D721Med (cell line): ENCODE data around the gene ALPK3.

Source experiments
- DNase-seq: peaks from one replicate; pipeline ENCODE4 v3.0.0; 2011; ENCODE audit warnings: low spot score; ENCODE audit not compliant: insufficient read length
- FAIRE-seq: peaks from 2 replicates; lab custom pipeline; 2011; peaks lifted over from hg19 to GRCh38; lab: Jason Lieb, UNC
- TF ChIP-seq, protein P1 (sequence below): IDR thresholded peaks from 2 replicates; pipeline ENCODE4 v1.5.1; 2012; ENCODE audit warnings: mild to moderate bottlenecking, control low read depth; ENCODE audit not compliant: insufficient read depth; ENCODE audit errors: missing control alignments

ALPK3 gene

DNA sequence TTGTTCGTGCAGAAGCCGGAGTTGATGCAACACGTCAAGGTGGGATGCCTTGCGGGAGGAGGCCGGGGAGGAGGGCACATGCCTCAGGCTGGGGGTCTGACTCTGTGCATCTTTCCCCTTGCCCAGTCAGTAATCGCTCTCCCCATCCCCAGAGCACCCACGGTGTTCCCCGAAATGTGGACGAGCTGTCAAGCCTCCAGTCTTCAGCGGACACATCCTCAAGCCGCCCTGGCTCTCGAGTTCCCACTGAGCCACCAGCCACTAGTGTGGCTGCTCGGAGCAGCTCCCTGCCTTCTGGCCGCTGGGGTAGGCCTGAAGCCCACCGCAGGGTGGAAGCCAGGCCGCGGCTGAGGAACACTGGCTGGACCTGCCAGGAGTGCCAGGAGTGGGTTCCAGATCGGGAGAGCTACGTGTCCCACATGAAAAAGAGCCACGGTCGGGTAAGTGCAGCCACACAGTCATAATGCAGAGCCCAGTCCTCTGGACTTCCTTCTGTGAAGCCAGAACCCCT lies 18.7 kb upstream of the ALPK3 start:
- FAIRE-seq (no peak), DNase-seq (no peak)
- TF ChIP-seq, protein P1, sequence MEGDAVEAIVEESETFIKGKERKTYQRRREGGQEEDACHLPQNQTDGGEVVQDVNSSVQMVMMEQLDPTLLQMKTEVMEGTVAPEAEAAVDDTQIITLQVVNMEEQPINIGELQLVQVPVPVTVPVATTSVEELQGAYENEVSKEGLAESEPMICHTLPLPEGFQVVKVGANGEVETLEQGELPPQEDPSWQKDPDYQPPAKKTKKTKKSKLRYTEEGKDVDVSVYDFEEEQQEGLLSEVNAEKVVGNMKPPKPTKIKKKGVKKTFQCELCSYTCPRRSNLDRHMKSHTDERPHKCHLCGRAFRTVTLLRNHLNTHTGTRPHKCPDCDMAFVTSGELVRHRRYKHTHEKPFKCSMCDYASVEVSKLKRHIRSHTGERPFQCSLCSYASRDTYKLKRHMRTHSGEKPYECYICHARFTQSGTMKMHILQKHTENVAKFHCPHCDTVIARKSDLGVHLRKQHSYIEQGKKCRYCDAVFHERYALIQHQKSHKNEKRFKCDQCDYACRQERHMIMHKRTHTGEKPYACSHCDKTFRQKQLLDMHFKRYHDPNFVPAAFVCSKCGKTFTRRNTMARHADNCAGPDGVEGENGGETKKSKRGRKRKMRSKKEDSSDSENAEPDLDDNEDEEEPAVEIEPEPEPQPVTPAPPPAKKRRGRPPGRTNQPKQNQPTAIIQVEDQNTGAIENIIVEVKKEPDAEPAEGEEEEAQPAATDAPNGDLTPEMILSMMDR, result no peak

DNA sequence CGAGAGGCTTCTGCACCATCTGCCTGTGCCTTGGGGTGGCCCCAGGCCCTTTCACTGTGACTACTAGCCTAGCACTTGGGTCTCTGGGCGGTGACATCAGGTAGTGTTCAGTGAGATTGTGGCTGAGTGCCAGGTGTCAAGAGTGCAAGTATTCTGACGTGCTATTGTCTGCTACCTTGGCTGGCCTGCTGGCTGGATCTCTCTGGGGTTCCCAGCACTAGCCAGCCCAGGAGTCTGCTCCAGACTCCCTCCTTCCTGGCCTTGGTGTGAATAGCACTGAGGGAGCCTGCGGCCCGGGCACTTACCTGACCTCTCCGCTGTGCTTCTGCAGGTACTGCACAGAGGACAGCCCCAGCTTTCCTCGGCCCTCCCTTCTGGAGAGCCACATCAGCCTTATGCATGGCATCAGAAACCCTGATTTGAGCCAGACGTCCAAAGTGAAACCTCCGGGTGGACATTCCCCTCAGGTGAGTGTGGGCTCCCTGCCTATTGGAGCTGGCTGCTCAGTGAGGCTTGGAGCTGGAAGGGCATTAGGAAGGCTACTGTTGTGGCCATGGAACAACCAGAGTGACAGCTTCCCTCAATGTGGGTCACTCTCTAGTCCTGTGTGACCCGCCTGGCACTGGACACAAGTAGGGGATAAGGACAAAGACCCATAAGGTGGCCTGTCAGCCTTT lies 17.5 kb upstream of the ALPK3 start:
- no peak for DNase-seq
- TF ChIP-seq, protein P1, result no peak
- FAIRE-seq, result no peak

DNA sequence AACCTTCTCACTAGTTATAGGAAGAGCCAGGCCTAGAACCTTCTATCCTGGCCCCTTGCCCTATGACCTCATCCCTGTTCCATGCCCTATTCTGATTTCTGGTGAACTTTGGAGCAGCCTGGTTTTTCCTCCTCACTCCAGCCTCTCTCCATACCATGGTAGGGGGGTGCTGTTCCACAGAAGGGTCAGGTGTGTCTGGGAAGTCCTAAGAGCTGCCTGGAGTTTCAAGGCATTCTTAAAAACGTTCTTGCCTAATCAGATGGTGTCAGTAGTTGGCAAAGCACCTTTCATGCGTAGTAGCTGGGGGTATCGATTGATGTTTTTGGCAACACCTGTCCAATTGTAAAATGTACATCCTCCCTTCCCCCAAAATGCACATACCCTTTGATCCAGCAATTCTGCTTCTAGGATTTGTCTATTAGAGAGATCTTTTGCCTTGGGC lies 16.8 kb upstream of the ALPK3 start:
- no peak for DNase-seq
- no peak for FAIRE-seq
- TF ChIP-seq, protein P1, result no peak

DNA sequence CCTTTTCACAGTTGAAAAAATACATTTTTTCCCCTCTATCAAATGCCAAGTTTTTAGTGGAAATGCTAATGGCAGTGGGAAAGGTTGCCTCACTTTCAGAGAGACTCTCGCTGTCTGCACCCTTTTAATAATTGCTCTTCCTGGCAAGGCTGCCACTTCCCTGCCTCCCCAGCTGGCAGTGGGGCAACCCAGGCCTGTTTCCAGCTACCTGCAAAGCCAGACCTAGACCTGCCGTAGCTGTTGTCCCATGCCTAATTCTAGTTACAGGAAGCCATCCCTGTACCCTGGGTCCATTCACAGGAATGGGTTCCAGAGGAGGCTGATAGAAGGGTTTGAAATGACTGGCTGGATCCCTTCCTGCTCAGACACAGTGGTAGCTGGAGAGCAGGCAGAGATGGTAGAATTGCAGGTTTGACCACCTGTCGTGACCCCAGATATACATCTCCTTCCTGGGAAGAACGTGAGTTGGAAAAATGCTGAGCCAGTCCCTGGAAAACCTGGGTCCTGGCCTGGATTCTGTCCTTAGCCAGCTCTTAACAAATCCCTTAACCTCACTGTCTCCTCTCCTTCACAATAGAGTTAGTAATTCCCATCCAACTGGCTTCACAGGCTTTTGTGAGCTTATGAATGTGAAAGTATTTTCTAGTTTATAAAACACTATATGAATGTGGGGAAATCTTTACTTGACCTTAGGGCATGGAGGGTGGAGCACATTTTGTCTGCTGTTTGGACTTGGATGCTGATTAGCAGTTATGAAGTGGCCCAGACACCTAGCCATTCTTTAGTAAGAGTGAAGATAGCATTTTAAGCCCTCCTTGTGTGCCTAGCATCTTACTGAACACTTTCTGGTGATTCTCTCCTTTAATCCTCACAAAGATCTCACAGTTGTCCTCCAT lies 12.9 kb upstream of the ALPK3 start:
- FAIRE-seq (no peak), DNase-seq (no peak)
- TF ChIP-seq, protein P1, result no peak

DNA sequence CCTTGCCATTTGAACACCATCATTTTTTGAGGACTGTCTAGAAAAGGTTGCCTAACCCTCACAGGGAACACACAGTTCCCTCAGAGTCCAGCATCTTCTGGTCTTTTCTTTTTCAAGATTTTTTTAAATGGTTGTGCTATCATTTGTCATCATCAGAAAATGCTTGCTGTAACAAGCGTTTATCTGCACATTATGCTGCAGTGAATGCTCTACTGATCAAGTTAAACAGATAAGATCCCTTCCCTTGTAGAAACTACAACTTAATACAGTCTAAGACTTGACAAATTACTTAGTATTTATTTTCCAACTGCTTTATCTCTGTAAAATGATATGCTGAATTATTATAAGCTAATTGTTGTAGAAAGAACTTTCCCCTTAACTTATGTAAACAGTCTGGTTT lies 11.9 kb upstream of the ALPK3 start:
- TF ChIP-seq, protein P1, result no peak
- FAIRE-seq (no peak), DNase-seq (no peak)

DNA sequence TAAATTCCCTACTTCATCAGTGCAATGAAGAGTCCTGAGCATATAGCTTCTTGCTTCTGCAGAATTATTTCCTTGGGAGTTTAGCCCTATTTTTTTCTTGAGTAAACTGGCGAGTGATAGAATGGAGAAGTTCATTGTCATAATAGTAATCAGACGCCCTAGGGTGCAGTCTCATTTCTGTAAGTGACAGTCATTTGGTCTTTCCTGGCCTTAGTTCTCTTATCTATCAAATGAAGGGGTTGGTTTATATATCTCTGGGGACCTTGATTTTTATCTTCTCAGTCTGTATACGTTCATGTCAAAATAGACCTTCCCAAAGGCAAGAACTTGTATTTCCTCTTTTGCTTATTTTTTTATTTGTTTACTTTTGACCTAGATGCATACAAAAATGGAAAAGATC lies 9.9 kb upstream of the ALPK3 start:
- DNase-seq (no peak), FAIRE-seq (no peak)
- TF ChIP-seq, protein P1, result no peak
